ENCODE results near the gene TUBG1.

DNA sequence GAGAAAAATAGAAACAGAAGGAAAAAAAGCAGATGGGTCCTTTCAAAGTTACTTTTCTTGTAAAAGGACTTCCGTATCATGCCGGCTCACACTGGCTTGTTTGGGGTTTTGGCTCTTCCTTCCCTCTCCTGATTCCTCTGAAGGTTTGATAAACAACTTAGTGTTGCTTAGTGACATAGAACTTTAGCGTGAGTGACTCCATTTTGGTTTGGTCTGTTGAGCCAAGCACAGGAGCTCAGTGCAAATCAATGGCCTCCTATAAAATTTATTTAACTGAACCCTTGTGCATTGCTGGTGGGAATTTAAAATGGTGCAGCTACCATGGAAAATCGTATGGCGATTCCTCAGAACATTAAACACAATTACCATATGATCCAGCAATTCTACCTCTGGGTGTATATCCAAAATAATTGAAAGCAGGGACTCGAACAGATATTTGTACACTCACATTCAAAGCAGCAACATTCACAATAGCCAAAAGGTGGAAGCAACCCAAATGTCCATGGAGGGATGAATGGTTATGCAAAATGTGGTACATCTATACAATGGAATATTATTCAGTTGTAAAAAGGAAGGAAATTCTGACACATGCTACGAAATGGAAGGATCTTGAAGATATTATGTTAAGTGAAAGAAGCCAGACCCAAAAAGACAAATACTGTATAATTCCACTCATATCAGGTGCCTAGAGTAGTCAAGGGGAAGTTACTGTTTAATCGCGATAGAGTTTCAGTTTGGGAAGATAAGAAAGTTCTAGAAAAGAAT, 48.5 kb downstream of the TUBG1 start:
- TF ChIP-seq POLR2A (IDR thresholded peaks at IDR 0.05; ENCODE audit: low read depth, low read length), result no peak
- TF ChIP-seq POLR2AphosphoS5 (IDR thresholded peaks at IDR 0.05; ENCODE audit: low read depth, low read length), result no peak
- no peak for TF ChIP-seq TAF1 (IDR thresholded peaks at IDR 0.05; ENCODE audit: borderline replicate concordance, low read depth, low read length)

All from GM12892 (cell line).